ENCODE data around the gene EMILIN2. TPM values are rescaled to one million over a fixed set of nuclear protein-coding genes. Genes with fewer than 3 reads are reported as not detected.
"Not testable (repeated sequence)": the region's sequence is repeated elsewhere in the genome, so short reads cannot be mapped to it uniquely, and the experiment has no call there.

EMILIN2 gene
- total RNA-seq, 3 donors from 2014 or later (not counting 1 experiment from before 2014, with no cell fraction given) = 8.4 to 25.6 (median 9.8) TPM

DNA sequence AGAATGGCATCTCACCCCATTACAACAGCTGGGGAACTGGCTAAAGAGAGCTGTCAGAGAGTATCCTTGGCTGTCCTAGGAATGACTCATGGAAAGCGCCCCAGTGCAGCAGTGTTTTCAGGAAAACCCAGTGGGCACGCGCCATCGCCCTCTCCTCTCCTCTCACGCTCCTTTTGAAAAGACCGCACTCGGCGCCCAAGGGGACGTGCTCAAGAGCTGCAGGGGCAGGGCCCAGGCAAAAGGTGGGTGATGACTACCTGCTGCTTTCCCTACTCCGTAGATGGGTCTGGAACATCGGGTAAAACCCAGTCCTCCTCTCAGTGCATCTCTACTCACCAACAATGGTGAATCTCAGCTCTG, 68.1 kb downstream of the EMILIN2 start:
- TF ChIP-seq, protein P1, sequence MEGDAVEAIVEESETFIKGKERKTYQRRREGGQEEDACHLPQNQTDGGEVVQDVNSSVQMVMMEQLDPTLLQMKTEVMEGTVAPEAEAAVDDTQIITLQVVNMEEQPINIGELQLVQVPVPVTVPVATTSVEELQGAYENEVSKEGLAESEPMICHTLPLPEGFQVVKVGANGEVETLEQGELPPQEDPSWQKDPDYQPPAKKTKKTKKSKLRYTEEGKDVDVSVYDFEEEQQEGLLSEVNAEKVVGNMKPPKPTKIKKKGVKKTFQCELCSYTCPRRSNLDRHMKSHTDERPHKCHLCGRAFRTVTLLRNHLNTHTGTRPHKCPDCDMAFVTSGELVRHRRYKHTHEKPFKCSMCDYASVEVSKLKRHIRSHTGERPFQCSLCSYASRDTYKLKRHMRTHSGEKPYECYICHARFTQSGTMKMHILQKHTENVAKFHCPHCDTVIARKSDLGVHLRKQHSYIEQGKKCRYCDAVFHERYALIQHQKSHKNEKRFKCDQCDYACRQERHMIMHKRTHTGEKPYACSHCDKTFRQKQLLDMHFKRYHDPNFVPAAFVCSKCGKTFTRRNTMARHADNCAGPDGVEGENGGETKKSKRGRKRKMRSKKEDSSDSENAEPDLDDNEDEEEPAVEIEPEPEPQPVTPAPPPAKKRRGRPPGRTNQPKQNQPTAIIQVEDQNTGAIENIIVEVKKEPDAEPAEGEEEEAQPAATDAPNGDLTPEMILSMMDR (IDR thresholded peaks at IDR 0.05) = no peak
- H3K36me3 ChIP-seq (ENCODE audit: control insufficient read depth, insufficient read depth, low read length) = peaks cover 66% of the 10 kb centered on the region
- peaks cover 21 to 24% of the 10 kb centered on the region in 2 donors for H3K4me1 Mint-ChIP-seq
- no peak overlapping the region for H3K27ac ChIP-seq (ENCODE audit: low read length)
- peaks cover 6% of the 10 kb centered on the region for H3K4me1 ChIP-seq (ENCODE audit: control insufficient read depth, insufficient read depth, low read length)
- H3K4me3 Mint-ChIP-seq = no peak overlapping the region
- H3K27ac Mint-ChIP-seq = no peak overlapping the region
- no peak for ATAC-seq
- H3K27me3 Mint-ChIP-seq (ENCODE audit: low read depth in 2 of 2) = no peaks in the 10 kb centered on the region
- H3K27me3 ChIP-seq (ENCODE audit: control insufficient read depth, insufficient read depth, low read length) = no peaks in the 10 kb centered on the region
- WGBS (ENCODE audit: insufficient coverage) = 96% methylated on average over 11 of the region's 11 CpGs
- H3K9me3 Mint-ChIP-seq = no peaks in the 10 kb centered on the region
- DNase-seq = no peak
- intact Hi-C loops (cut with micrococcal nuclease) = no loop called here
- no peaks in the 10 kb centered on the region for H3K9me3 ChIP-seq (ENCODE audit: control insufficient read depth, insufficient read depth, low read length)
- H3K36me3 Mint-ChIP-seq = peaks cover 12% of the 10 kb centered on the region
- no peak overlapping the region for H3K4me3 ChIP-seq (ENCODE audit: low read length)

DNA sequence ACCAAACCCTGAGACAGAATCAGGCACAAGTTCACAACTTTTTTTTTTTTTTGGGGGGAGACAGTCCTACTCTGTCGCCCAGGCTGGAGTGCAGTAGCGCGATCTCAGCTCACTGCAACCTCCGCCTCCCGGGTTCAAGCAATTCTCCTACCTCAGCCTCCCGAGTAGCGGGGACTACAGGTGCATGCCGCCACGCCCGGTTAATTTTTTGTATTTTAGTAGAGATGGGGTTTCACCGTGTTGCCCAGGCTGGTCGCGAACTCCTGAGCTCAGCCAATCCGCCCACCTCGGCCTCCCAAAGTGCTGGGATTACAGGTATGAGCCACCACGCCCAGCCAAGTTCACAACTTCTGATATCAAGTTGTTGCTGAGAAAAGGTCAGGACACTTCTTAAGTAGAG, 68.7 kb downstream of the EMILIN2 start:
- Mint-ChIP-seq H3K4me1 (peaks cover 21 to 24% of the 10 kb centered on the region in 2 donors), H3K36me3 (peaks cover 16% of the 10 kb centered on the region)
- H3K4me1 ChIP-seq (ENCODE audit: control insufficient read depth, insufficient read depth, low read length); intact Hi-C loops (cut with micrococcal nuclease); H3K27me3 ChIP-seq (ENCODE audit: control insufficient read depth, insufficient read depth, low read length); H3K27ac ChIP-seq (ENCODE audit: low read length); ATAC-seq; H3K27ac Mint-ChIP-seq; H3K27me3 Mint-ChIP-seq (ENCODE audit: low read depth in 2 of 2); H3K9me3 ChIP-seq (ENCODE audit: control insufficient read depth, insufficient read depth, low read length); H3K4me3 Mint-ChIP-seq; H3K4me3 ChIP-seq (ENCODE audit: low read length); H3K9me3 Mint-ChIP-seq; DNase-seq: not testable (repeated sequence)
- H3K36me3 ChIP-seq (ENCODE audit: control insufficient read depth, insufficient read depth, low read length) = peaks cover 69% of the 10 kb centered on the region
- WGBS (ENCODE audit: insufficient coverage) = 93% methylated on average over 15 of the region's 16 CpGs

DNA sequence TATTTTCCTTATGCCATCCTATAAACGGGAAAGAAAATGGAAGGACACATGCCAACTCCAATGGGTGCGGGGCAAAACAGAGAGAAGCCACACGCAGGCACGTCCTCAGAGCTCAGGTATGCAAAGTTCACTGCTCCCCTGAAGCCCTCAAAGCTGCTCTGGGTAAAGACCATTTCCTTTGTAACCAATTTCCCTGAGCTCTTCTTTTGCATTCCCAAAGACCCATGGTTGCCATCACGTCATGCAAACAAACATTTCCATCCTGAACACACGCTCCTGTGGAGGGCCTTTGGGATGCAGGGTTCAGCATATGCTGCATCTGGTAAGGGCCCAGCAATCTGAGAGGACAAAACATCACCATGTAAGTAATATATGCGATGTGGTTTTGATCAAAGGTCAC, 69.4 kb downstream of the EMILIN2 start:
- Mint-ChIP-seq H3K36me3 (peaks cover 23% of the 10 kb centered on the region), H3K4me1 (peaks cover 19 to 21% of the 10 kb centered on the region in 2 donors), H3K27ac (peak overlapping the region; percentile 78 to 80), H3K9me3 (no peaks in the 10 kb centered on the region), H3K4me3 (no peak overlapping the region), H3K27me3 (ENCODE audit: low read depth in 2 of 2) (no peaks in the 10 kb centered on the region)
- intact Hi-C loops (cut with micrococcal nuclease) = no loop called here
- 85% methylated on average over 7 of the region's 7 CpGs for WGBS (ENCODE audit: insufficient coverage)
- Histone ChIP-seq H3K4me3 (ENCODE audit: low read length) (no peak overlapping the region), H3K36me3 (ENCODE audit: control insufficient read depth, insufficient read depth, low read length) (peaks cover 75% of the 10 kb centered on the region), H3K27ac (ENCODE audit: low read length) (no peak overlapping the region), H3K9me3 (ENCODE audit: control insufficient read depth, insufficient read depth, low read length) (no peaks in the 10 kb centered on the region), H3K27me3 (ENCODE audit: control insufficient read depth, insufficient read depth, low read length) (no peaks in the 10 kb centered on the region), H3K4me1 (ENCODE audit: control insufficient read depth, insufficient read depth, low read length) (peaks cover 6% of the 10 kb centered on the region)
- no peak for ATAC-seq
- no peak for DNase-seq
- TF ChIP-seq, protein P1 (IDR thresholded peaks at IDR 0.05) = no peak

DNA sequence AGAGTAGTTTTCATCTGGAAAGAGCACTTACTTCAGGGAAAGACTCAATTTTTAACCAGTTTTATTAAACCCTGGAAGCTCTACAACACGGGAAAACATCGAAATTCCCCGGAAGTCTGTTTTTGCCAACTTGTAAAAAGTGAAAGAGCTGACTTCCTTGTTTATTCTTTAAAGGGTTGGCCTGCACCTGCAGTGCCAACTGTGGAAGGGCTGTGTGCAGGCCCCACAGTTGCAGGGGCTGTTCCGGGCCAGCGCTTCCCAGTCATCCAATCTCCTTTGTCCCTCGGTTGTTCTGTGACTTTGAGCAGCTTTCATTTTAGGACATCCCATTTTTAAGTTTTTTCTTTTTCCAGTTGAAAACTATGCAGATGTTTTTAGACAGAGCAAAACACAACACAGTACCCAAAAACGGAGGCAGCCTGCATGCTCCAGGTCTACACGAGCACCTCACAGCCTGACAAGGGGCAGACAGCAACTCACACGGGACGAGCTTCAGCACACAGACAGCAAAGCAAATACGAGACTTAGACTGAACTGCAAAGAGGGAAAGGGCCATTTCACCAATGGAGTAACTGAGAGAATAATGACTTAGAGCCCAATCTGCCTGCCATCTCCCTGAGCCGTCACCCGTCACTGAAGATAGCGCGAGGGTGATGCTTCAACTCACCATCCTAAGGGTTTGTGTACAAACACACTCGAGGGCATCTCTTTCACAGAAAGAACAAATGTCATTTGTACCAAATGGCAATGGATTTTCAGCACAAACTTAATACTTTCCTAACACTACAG, 70.6 kb downstream of the EMILIN2 start:
- H3K4me3 Mint-ChIP-seq = no peak overlapping the region
- Histone ChIP-seq H3K27me3 (ENCODE audit: control insufficient read depth, insufficient read depth, low read length) (no peaks in the 10 kb centered on the region), H3K9me3 (ENCODE audit: control insufficient read depth, insufficient read depth, low read length) (no peaks in the 10 kb centered on the region), H3K4me1 (ENCODE audit: control insufficient read depth, insufficient read depth, low read length) (peaks cover 2% of the 10 kb centered on the region), H3K36me3 (ENCODE audit: control insufficient read depth, insufficient read depth, low read length) (peaks cover 85% of the 10 kb centered on the region), H3K4me3 (ENCODE audit: low read length) (no peak overlapping the region), H3K27ac (ENCODE audit: low read length) (peak overlapping the region; percentile 2)
- H3K4me1 Mint-ChIP-seq = peaks cover 16 to 20% of the 10 kb centered on the region in 2 donors
- peaks cover 24% of the 10 kb centered on the region for H3K36me3 Mint-ChIP-seq
- DNase-seq (no peak), ATAC-seq (no peak)
- H3K27me3 Mint-ChIP-seq (ENCODE audit: low read depth in 2 of 2) = no peaks in the 10 kb centered on the region
- intact Hi-C loops (cut with micrococcal nuclease) = no loop called here
- whole genome bisulfite sequencing (ENCODE audit: insufficient coverage) = 66% methylated on average over 16 of the region's 16 CpGs
- TF ChIP-seq, protein P1 (IDR thresholded peaks at IDR 0.05) = no peak
- peak overlapping the region; percentile 78 to 80 for H3K27ac Mint-ChIP-seq
- H3K9me3 Mint-ChIP-seq = no peaks in the 10 kb centered on the region
